NCI-H526 (cell line): Measurements from ENCODE around the gene DDHD1.
A peak's percentile ranks its signal among the peaks of the same experiment; 100 is the strongest.
"Not testable (repeated sequence)": the region's sequence is repeated elsewhere in the genome, so short reads cannot be mapped to it uniquely, and the experiment has no call there.

Source experiments
- DNase-seq, 2 experiments: peaks; one replicate each; lab custom pipeline; 2025; lab: John Stamatoyannopoulos, UW

Gene DDHD1

DNA sequence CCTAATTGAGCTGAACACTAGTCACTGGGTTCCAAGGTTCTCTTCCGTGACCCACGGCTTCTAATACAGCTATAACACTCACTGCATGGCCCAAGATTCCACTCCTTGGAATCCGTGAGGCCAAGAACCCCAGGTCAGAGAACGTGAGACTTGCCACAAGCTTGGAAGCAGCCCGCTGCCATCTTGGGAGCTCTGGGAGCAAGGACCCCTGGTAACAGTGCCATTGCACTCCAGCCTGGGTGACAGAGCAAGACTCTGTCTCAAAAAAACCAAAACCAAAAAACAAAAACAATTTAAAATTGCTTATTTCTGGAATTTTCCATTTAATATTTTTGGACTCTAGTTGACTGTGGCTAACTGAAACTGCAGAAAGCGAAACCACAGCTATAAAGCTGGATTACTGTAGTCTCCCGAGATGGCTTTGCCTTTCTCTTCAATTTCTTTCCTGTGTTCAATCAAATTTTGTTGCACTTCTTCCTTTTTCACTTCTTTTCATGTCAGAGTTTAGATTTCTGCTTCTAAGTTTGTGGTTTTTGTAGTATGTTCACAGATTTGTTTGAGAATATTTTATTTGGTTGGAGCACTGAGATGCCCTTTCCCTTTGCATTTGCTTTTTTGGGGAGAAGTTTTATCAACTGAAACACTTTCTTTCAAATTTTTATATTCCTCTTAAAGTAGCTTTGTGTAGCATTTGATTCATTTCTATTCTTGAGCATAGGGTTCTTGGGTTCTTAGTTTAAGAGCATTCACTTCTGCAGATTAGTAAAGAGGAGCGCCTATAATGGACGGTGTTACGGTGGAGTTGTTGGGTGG is 44.6 kb downstream of the DDHD1 start:
- DNase-seq: no peak

DNA sequence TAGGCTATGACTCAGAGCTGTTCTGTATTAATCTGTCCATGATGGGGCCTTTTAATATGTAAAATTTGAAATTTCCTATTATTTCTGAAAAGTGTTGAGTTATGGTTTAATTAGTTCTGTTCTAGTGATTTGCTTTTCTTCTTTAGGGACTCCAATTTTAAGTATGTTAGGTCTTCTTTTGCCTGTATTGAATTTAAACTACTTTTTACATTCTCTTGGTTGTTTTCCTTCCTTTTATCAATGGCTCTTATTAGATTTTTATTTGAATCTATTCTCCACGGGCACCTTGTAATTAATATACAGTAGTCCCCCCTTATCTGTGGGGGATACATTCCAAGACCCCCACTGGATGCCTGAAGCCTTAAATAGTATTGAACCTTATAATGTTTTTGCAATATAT is 46.4 kb downstream of the DDHD1 start:
- DNase-seq: no peak

DNA sequence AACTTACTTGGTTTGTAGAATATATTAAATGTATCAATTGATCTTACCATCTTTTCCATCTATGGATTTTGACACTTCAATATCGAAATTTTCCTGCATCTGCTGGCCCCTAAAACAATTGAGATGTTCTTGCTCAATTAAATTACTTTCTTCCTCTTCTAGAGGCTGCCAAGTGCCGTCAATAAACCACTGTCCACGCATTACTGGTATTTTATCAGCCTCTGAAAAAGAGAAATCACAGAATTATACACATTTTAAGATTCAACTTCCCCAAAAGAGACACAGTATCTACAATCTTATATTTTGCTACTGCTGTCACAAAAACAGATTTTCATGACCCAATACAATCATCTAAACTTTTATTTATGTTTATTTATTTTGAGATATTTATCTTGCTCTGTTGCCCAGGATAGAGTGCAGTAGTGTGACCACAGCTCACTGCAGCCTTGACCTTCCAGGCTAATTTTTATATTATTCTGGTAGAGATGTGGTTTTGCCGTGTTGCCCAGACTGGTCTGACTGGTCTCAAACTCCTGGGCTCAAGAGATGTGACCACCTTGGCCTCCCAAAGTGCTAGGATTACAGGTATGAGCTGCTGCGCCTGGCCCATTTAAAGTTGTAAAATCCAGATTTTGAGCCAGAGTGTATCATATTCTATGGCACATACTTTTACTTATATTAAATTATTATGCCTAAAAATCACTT is 49.3 kb downstream of the DDHD1 start:
- DNase-seq: no peak

DNA sequence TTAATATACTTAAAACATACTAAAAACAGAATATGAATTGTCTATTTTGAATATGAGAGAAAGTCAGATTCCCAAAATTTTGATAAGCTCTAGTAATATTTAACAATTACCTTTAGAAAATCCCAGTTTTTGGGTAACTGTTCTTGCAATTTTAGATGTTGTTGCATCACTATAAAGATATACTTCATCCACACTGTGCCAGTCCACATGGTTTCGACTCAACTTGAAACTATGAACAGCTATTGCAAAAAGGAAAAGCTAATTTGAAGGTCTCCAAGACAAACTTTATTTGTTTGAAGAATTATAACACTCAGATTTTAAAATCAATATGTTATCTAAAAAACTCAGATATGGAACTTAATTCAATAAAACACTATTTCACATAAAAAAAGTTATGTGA is 59.9 kb downstream of the DDHD1 start:
- no peak for DNase-seq

DNA sequence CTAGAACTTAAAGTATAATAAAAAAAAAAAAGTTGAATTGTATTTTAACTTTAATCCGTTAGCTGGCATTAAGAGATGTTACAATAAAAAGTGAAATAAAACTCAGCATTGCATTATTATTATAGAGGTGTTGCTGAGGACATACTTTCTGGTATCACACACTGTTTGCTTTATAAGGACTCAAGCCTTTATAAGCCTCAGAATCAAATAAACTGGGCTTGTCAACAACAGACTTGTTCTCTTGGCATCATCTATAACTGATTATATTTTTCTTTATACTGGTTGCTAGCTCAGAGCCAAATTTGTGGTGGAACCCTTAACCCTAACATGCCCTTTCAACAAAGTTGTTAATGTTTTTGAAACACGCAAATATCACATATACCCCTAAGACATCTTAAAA is 62.3 kb downstream of the DDHD1 start:
- DNase-seq: no peak

DNA sequence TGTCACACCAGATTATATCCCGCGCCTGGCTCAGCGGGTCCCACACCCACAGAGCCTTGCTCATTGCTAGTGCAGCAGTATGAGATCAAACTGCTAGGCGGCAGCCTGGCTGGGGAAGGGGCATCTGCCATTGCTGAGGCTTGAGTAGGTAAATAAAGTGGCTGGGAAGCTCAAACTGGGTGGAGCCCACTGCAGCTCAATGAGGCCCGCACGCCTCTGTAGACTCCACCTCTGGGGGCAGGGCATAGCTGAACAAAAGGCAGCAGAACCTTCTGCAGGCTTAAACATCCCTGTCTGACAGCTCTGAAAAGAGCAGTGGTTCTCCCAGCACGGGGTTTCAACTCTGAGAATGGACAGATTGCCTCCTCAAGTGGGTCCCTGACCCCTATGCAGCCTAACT is 68.2 kb downstream of the DDHD1 start:
- not testable (repeated sequence) for DNase-seq

DNA sequence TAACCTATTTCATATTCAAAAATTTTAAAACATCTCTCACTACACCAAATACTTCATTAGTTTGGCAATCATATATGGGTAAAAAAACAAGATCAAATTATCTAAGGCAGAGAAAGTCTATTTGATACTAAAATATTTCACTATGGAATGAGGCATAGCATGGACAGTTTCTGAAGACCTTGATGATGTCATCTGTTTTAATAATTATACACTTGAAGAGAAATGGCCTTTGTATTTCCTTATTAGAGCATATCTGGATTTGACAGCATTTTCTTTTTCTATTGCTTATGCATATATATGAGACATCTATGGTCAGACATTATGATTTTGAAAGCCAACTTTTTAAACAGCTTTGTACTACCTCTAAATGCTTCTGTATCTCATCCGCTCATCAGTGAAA is 88.6 kb downstream of the DDHD1 start:
- DNase-seq: no peak

DNA sequence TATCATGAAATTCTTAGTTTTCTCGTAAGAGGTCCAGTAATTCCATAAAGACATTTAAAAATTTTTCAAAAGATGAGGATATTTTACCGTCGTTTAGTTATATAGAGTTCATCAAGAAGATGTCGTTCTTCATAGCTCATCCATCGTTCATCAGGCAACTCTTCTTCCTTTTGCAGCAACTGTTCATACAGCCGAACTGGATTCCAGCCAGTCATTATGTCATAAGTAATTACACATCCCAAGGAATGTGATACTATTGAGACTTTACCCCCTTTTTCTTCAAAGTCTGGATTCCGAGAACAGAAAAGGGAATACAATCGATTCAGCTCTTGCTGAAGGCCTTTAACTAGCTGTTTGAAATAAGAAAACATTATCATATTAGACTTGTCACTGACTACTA is 90.3 kb downstream of the DDHD1 start:
- DNase-seq: no peak

DNA sequence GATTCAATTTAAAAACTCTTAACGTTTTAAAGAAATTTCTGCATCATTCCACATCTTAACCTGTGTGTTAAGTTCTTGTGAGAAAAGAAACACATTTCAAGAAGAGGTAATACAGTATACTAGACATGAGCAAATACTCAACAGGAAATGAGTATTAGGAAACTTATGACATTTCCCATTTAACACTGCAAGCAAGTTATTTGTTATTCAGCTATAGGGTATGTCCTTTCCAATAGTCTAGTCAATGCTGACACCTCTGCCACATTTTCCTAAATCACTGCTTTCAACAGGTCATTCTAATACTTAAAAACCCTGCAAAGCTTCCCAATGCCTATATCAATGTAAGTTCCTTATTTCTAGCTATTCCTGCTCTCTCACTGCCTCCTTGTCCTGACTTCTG is 93.1 kb downstream of the DDHD1 start:
- DNase-seq: no peak

DNA sequence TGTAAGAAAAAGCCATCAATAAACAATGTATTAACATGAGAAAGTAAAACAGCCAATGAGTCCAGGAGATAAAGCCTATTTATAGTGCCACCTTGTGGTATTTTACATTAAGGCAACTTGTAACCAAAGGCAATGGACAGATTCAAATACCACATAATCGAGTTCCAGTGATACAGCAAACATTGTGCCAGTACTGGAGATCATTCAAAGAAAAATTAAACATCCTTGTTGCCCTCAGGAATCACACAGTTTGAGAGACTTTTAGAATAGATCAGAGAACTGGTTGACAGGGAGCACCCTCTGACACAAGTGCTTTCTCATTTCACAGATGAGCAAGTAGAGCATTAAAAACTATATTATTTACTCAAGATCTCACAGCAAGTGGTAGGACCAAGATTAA is 98.1 kb downstream of the DDHD1 start:
- DNase-seq: peak; percentile 47 to 55

DNA sequence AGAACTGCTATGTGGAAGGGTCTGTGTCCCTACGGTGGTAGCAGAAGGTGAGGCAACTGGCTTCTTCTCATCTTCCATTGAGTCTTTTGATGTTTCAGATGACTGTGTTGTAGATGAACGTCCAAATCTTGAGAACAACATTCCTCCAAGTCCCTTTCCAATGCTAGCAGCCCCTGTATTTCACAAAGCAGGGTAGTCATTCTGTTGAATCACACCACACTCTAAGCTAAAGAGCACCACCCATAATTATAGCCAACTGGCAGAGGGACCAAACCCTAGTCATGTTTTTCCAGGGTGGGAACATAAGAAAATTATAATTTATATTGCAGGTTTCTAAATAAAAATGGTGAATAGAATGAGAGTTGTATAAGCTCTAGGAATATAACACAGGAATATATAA is 98.7 kb downstream of the DDHD1 start:
- no peak for DNase-seq

DNA sequence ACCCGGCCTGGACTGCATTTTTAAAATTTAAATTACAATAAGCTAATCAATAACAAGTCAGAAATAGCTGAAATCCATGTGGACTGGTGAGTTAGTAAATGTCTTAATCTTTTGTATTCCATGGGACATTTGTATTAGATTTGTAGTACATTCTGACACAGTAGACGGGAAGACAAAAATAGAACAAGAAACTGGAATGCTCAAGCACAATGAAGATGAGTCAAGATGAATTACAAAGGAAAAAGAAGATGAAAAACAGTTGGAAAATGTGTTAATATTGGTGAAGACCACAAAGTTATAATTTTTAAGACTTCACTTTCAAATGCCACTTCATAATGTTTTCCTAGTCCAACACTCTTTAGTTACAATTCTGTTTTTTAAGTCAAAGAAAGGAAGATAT is 104.5 kb downstream of the DDHD1 start:
- no peak for DNase-seq

DNA sequence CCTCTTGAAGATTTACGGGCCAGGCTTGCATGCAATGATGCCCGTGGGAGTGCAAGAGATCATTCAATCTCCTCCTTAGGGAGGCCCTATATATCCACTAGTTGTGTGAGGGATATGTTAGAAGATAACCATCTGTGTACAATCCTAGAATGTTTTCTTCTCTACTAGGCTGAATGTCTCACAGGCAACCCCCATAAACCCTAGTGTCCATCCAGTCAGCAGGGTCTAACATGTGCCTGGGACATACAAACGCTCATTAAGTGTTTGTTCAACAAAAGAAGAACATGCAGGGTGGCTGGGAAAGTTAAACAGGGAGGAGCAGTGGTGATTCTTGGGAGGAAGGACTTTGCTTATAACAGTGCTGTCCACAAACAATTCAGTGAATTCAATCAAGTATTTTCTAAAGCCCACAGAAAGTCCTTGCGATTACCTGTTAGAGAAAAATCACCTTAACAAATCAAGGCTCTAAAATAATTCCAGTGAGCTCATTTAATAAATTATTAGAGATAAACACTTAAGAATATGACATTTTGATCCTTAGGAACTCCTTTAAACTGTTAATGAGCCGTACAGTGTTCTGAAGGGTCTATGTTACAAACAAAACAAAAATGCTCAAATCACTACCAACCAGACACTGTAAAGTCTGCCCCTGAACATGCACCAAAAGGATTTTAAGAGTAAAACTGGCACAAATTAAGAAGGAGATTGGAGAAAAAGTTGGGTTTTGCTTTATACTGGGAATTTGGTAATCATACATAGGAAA is 105.6 kb downstream of the DDHD1 start:
- no peak for DNase-seq

DNA sequence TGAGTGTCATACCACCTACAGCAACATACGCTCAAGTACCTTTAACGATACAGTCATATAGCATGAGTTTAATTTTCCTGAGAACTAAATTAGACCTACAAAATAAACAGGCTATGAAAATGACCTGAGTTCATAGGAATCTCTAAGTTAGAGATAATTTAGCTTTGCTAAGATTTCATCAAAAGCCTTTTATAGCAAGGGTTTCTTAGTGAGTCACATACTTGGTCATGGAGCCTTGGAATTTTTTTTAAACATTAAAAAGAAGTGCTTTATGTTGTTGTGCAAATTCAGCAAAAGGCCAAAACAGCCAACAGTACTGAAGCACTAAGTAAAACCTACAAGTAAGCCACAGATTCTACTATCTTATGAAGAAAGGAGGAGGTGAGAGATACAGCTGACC is 108.6 kb downstream of the DDHD1 start:
- no peak for DNase-seq

DNA sequence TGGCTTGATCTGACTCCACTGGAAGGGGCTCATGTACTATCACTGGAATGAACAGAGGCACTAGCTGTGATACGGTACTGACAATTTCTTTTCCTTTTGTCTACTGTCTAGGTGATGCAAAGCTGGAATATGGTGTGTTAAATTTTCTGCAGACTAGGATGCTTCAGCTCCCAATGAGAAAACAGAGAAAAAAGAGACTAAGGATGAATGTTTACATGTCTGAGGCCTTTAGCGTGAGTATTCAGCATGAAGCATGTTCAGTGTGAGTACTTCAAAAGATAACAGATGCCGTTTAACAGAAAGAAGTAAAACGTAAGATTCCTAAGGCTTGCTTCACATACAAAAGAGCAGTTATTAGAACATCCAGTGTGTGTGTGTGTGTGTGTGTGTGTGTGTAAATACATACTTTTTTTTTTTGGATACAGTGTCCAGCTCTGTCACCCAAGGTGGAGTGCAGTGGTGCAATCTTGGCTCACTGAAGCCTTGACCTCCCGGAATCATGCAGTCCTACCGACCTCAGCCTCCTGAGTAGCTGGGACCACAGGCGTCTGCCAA is 110.0 kb downstream of the DDHD1 start:
- DNase-seq: no peak

DNA sequence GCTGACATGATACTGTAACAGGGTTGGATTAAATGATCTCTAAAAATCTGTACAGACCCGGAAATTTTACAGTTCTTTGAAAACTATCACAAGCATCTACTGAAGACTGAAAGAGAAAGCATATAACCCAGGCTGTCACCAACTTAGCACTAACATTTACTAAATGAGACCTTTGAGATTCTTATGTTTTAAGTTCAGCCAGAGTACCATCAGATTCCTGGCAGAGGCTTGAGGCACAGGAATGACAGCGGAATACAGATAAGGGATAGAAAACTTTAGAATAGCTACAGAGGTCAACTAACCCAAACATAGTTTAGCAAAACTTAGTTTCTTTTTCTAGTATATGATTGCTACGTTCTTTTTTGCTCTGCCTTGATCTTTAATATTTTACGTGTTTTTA is 110.6 kb downstream of the DDHD1 start:
- no peak for DNase-seq

DNA sequence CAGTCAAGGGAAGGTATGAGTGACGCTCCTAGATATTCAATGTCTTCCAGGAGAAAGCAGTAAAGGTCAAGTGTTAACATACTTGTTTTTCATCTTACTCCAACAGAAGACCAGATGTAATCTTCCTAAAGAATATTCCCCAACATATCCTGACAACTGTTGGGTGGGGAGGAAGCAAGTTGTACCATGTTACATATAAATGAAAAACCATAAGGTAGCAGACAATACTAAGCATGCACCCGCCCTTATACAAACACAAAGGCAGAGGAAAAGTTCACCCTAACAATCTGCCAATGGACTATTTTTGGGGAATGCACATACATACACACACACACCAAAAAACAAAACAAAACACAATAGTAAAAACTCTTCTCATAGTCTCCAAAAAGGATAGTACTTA is 112.1 kb downstream of the DDHD1 start:
- no peak for DNase-seq

DNA sequence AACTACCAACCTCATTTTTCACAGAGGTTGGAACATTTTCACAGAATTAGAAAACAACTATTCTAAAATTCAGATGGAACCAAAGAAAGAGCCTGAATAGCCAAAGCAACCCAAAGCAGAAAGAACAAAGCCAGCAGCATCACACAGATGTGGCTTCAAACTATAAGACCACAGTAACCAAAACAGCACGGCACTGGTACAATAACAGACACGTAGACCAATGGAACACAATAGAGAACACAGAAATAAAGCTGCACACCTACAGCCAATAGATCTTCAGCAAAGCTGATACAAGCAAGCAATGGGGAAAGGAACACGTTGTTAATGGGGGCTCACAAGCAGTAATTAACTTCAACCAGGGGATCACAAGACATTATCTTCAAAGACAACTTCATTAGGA is 114.5 kb downstream of the DDHD1 start:
- no peak for DNase-seq

DNA sequence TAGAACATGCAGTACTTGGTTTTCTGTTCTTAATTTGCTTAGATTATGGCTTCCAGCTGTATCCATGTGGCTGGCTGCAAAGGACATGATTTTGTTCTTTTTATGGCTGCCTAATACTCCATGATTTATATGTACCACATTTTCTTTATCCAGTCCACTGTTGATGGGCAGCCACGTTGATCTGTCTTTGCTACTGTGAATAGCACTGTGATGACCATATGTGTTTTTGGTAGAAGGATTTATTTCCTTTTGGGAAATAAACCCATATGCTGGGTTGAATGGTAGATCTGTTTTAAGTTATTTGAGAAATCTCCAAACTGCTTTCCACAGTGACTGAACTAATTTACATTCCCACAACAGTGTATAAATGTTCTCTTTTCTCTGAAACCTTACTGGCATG is 116.1 kb downstream of the DDHD1 start:
- no peak for DNase-seq

DNA sequence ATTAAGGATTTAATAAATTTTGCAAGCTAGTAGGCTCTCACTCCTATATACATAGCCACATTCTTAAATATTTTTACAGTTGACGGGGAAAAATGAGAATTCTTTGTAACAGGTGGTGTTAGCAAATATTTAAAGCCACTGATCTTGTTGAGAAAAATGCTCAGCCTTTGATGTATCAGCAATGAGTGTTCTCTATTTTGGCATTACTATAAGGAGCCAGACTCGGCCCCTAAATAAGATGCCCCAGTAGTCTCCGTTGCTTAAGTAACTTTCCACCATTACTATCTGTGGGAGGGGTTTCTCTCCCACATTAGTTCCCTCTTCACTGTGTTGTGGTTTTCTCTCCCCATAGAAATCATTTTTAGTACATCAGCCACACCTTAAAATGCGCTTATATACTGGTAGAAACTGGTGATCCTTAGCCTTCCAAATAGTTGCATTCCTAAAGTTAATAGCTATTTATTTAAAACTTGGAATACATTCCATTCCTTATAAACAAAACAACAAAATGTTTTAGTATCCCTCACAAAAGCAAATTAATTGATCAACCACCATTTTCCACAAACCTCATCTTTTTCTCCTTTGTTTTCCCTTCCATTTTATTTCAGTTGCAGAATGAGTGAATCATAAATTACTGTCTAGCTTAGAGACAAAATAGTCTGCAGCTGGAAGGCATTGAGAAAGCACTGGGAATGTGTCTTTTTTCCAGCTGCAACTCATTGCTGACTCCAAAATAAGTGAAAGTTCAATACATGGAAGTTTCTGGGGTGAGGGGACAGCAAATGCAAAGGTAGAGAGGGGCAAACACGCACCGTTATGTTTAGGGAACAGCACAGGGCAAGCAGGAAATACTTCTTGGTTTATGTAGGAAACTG is 117.5 kb downstream of the DDHD1 start:
- DNase-seq: no peak

DNA sequence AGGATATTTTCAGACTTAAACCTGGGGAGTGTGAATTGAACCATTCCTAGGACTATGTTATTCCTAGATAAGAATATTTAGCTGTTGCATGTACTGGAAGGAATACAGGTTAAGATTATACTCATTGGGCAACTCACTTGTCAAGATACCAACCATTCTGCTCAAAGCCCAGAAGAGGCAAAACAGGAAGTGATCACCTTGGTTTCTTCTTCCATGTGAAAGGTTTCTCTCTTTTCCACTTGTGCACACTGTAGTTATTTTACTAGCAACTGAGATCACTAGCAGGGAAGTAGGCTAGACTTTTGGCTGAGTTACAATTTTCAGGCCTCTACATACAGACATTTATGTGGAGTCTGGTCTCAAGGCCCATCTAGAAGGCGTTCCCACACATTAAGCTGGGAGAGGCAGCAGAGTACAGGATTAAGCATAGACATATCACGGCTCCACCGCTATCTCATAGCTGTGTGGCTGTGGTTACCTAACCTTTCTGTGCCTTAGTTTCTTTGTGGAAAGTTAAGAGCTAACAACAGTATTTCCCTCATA is 118.4 kb downstream of the DDHD1 start:
- DNase-seq: no peak
